ENCODE data around the gene ADAM12.

Gene ADAM12

GRCh38 chr10:126102636-126103035 is 285.6 kb downstream of the ADAM12 start:
- FAIRE-seq, result no peak

GRCh38 chr10:126101736-126102135 is 286.5 kb downstream of the ADAM12 start:
- no peak for FAIRE-seq

GRCh38 chr10:126101325-126101724 is 287.0 kb downstream of the ADAM12 start:
- FAIRE-seq, result no peak

- no peak for FAIRE-seq
These were observed 288.9 kb downstream of the ADAM12 start for GRCh38 chr10:126099366-126099765.

GRCh38 chr10:126098226-126098581 is 290.1 kb downstream of the ADAM12 start:
- no peak for FAIRE-seq

- FAIRE-seq, result no peak
These were observed 290.6 kb downstream of the ADAM12 start for GRCh38 chr10:126097558-126098225.

GRCh38 chr10:126094537-126094936 is 293.7 kb downstream of the ADAM12 start:
- FAIRE-seq, result no peak

- no peak for FAIRE-seq
These were observed 295.7 kb downstream of the ADAM12 start for GRCh38 chr10:126092366-126093215.

- FAIRE-seq, result no peak
These were observed 297.2 kb downstream of the ADAM12 start for GRCh38 chr10:126090911-126091728.

- FAIRE-seq, result no peak
These were observed 297.8 kb downstream of the ADAM12 start for GRCh38 chr10:126090443-126090842.

- no peak for FAIRE-seq
These were observed 300.3 kb downstream of the ADAM12 start for GRCh38 chr10:126087796-126088505.

GRCh38 chr10:126087153-126087680 is 301.1 kb downstream of the ADAM12 start:
- FAIRE-seq, result no peak

- no peak for FAIRE-seq
These were observed 302.5 kb downstream of the ADAM12 start for GRCh38 chr10:126085806-126086205.

GRCh38 chr10:126084369-126084768 is 303.9 kb downstream of the ADAM12 start:
- FAIRE-seq, result no peak

GRCh38 chr10:126083009-126083408 is 305.3 kb downstream of the ADAM12 start:
- FAIRE-seq, result no peak

- FAIRE-seq, result no peak
These were observed 306.3 kb downstream of the ADAM12 start for GRCh38 chr10:126081841-126082466.

GRCh38 chr10:126080879-126081411 is 307.3 kb downstream of the ADAM12 start:
- FAIRE-seq, result no peak

- FAIRE-seq, result no peak
These were observed 307.9 kb downstream of the ADAM12 start for GRCh38 chr10:126080291-126080825.

- no peak for FAIRE-seq
These were observed 313.3 kb downstream of the ADAM12 start for GRCh38 chr10:126075009-126075408.

- FAIRE-seq, result no peak
These were observed 314.0 kb downstream of the ADAM12 start for GRCh38 chr10:126074291-126074690.

- no peak for FAIRE-seq
These were observed 314.7 kb downstream of the ADAM12 start for GRCh38 chr10:126073606-126074005.

Data from colon (tissue), 2 donors.